ENCODE measurements around the gene SPOCK2. TPM values are rescaled to one million over a fixed set of nuclear protein-coding genes. Genes with fewer than 3 reads are reported as not detected.

Gene SPOCK2
- total and polyA plus RNA-seq, 2 of the 13 experiments (the other 11 are each of a cell fraction or from before 2014, with no cell fraction given) = 8.6 to 30.6 TPM

DNA sequence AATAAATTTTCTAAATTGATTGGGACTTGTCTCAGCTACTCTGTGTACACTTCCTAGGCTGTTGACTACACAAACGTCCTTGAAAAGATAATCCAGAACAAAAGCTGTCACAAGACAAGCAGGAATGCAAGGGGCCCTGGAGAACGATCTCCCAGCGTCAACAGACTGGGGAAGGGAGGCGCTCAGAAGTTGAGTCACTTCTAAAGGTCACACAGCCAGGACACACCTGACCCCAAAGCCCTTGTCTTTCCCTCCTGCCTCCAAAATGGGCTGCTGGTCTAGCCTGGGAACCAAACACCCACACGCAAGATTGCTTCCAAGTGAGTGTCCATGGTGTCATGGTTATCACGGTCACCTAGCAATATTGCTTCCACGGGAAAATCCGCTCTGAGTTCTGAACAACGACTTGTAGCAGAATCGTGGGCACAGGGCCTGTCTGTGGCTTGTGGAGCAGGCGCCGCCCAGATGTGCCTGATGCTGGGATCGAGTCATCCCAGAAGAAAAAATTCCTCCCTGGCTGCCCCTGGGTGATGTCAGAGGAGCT, 49.8 kb downstream of the SPOCK2 start:
- Histone ChIP-seq H3K9ac (ENCODE audit: insufficient read depth, low read depth, low read length) (peak overlapping the region; percentile 50; the same call in 1 of the 2 replicates), H3K9me3 (ENCODE audit: low read length) (no peaks in the 10 kb centered on the region), H3K4me2 (ENCODE audit: low read depth, low read length) (peak overlapping the region; percentile 66), H3K79me2 (ENCODE audit: insufficient read depth, low read length) (no peaks in the 10 kb centered on the region), H3K36me3 (replicated peaks in 1 of 2; ENCODE audit: control insufficient read depth in 1 of 2, insufficient read depth in 2 of 2, low read length in 2 of 2) (no peaks in the 10 kb centered on the region), H3K4me3 (replicated peaks in 1 of 3; ENCODE audit: insufficient read depth in 1 of 3, low read depth in 2 of 3, low read length in 3 of 3) (no peak overlapping the region; a peak in 1 of 6 replicates), H4K20me1 (ENCODE audit: insufficient read depth, low read length) (no peaks in the 10 kb centered on the region), H3K4me1 (ENCODE audit: insufficient read depth, low read length) (peaks cover 93% of the 10 kb centered on the region), H3K27me3 (ENCODE audit: control insufficient read depth in 1 of 2, insufficient read depth in 2 of 2, low read length in 2 of 2) (no peaks in the 10 kb centered on the region), H3K27ac (ENCODE audit: extremely low read length, insufficient read depth, low read length) (peak overlapping the region; percentile 74), H2AFZ (ENCODE audit: low read length) (no peak overlapping the region)
- in situ Hi-C loops (cut with HindIII; ENCODE audit: extremely low pct_ligation_motif_present, low pct_unique_long_range_greater_than_20kb) (loop anchor here (25.0 kb wide), 1 partner anchor 701 kb away; no protein-coding TSS in a partner anchor), intact Hi-C loops (cut with micrococcal nuclease; ENCODE audit: unreplicated experiment) (no loop called here)
- DNase-seq (ENCODE audit: low spot score) = peak; percentile 94
- BruUV-seq (replicated peaks) = no TSS peak
- 39% methylated on average over 12 of the region's 13 CpGs for WGBS (ENCODE audit: low lambda C conversion rate)
- ChIA-PET POLR2A (interaction anchor here (1.0 to 3.5 kb wide), 11 partner anchors 8 to 270 kb away, joined by 3 to 24 read pairs (median 4); partner anchors contain the start of genes ANAPC16, ASCC1 and CHST3), CTCF (ENCODE audit: low intra/inter-chr PET ratio, low total read pairs) (no interaction called here)
- FAIRE-seq = peak; percentile 99
- ATAC-seq = peak; percentile 32
- peak; percentile 97 for TF ChIP-seq NCOA2 (CRISPR knock-in tag; IDR thresholded peaks at IDR 0.05)
- TF ChIP-seq YEATS4 (CRISPR knock-in tag; IDR thresholded peaks at IDR 0.05; ENCODE audit: borderline replicate concordance) = no peak
- TF ChIP-seq GZF1 (CRISPR knock-in tag; IDR thresholded peaks at IDR 0.05) = no peak
- TF ChIP-seq, protein P1, sequence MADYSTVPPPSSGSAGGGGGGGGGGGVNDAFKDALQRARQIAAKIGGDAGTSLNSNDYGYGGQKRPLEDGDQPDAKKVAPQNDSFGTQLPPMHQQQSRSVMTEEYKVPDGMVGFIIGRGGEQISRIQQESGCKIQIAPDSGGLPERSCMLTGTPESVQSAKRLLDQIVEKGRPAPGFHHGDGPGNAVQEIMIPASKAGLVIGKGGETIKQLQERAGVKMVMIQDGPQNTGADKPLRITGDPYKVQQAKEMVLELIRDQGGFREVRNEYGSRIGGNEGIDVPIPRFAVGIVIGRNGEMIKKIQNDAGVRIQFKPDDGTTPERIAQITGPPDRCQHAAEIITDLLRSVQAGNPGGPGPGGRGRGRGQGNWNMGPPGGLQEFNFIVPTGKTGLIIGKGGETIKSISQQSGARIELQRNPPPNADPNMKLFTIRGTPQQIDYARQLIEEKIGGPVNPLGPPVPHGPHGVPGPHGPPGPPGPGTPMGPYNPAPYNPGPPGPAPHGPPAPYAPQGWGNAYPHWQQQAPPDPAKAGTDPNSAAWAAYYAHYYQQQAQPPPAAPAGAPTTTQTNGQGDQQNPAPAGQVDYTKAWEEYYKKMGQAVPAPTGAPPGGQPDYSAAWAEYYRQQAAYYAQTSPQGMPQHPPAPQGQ (CRISPR knock-in tag; IDR thresholded peaks at IDR 0.05; ENCODE audit: borderline replicate concordance) = no peak
- TF ChIP-seq BRCA1 (CRISPR knock-in tag; IDR thresholded peaks at IDR 0.05) = no peak
- TF ChIP-seq ZFX (CRISPR knock-in tag; IDR thresholded peaks at IDR 0.05; ENCODE audit: low read depth) = no peak
- peak; percentile 43; the same call in 1 of the 2 replicates for TF ChIP-seq MYC (CRISPR knock-in tag; IDR thresholded peaks at IDR 0.05; ENCODE audit: borderline replicate concordance)
- no peak for TF ChIP-seq NFRKB (IDR thresholded peaks at IDR 0.05)
- TF ChIP-seq ZNF343 (CRISPR knock-in tag; IDR thresholded peaks at IDR 0.05) = no peak
- TF ChIP-seq JARID2 (CRISPR knock-in tag; IDR thresholded peaks at IDR 0.05; ENCODE audit: insufficient replicate concordance) = no peak
- TF ChIP-seq LCORL (IDR thresholded peaks at IDR 0.05) = no peak
- peak; percentile 76 for TF ChIP-seq LCORL (CRISPR knock-in tag; IDR thresholded peaks at IDR 0.05)
- no peak for TF ChIP-seq ZNF839 (CRISPR knock-in tag; IDR thresholded peaks at IDR 0.05; ENCODE audit: borderline replicate concordance)
- TF ChIP-seq, protein P2, sequence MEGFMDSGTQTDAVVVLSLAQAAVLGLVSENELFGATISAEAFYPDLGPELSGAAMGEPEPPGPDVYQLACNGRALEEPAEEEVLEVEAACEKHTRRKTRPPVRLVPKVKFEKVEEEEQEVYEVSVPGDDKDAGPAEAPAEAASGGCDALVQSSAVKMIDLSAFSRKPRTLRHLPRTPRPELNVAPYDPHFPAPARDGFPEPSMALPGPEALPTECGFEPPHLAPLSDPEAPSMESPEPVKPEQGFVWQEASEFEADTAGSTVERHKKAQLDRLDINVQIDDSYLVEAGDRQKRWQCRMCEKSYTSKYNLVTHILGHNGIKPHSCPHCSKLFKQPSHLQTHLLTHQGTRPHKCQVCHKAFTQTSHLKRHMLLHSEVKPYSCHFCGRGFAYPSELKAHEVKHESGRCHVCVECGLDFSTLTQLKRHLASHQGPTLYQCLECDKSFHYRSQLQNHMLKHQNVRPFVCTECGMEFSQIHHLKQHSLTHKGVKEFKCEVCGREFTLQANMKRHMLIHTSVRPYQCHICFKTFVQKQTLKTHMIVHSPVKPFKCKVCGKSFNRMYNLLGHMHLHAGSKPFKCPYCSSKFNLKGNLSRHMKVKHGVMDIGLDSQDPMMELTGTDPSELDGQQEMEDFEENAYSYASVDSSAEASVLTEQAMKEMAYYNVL (CRISPR knock-in tag; IDR thresholded peaks at IDR 0.05; ENCODE audit: borderline replicate concordance) = no peak; the same call in 1 of the 2 replicates
- TF ChIP-seq ZNF619 (CRISPR knock-in tag; IDR thresholded peaks at IDR 0.05) = no peak
- no peak for TF ChIP-seq HCFC1 (IDR thresholded peaks at IDR 0.05; ENCODE audit: low read depth, low read length)
- no peak for TF ChIP-seq BORCS8-MEF2B (CRISPR knock-in tag; IDR thresholded peaks at IDR 0.05)
- peak; percentile 77 for TF ChIP-seq DPF2 (CRISPR knock-in tag; IDR thresholded peaks at IDR 0.05; ENCODE audit: borderline replicate concordance, low read depth)
- no peak for TF ChIP-seq POLR2AphosphoS2 (IDR thresholded peaks at IDR 0.05; ENCODE audit: low read depth, low read length)
- TF ChIP-seq, protein P3, sequence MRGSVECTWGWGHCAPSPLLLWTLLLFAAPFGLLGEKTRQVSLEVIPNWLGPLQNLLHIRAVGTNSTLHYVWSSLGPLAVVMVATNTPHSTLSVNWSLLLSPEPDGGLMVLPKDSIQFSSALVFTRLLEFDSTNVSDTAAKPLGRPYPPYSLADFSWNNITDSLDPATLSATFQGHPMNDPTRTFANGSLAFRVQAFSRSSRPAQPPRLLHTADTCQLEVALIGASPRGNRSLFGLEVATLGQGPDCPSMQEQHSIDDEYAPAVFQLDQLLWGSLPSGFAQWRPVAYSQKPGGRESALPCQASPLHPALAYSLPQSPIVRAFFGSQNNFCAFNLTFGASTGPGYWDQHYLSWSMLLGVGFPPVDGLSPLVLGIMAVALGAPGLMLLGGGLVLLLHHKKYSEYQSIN (CRISPR knock-in tag; IDR thresholded peaks at IDR 0.05; ENCODE audit: borderline replicate concordance) = no peak
- no peak for TF ChIP-seq ZNF569 (CRISPR knock-in tag; IDR thresholded peaks at IDR 0.05; ENCODE audit: borderline replicate concordance)
- TF ChIP-seq PHF21A (CRISPR knock-in tag; IDR thresholded peaks at IDR 0.05) = peak; percentile 73

Data from HepG2 (cell line).